Aorta (tissue), 5 donors: ENCODE data around the gene L3MBTL3. TPM values are rescaled to one million over a fixed set of nuclear protein-coding genes. Genes with fewer than 3 reads are reported as not detected.

Experiments used
- ATAC-seq: fragments of 200-7000 bp; cut with Tn5 transposase; one replicate; pipeline ENCODE4 v1.9.1; 2022; ENCODE audit warnings: moderate library complexity; ENCODE audit not compliant: low FRiP score
- DNase-seq, 2 donors: peaks; one replicate each; pipeline ENCODE4 v3.0.0-alpha.2; 2020
- H3K27ac ChIP-seq, 2 donors: one replicate each; pipeline ENCODE4 v1.5.1; 2013; ENCODE audit warnings: low read length in 2 of 2, mild to moderate bottlenecking in 2 of 2, moderate library complexity in 2 of 2, control low read depth in 1 of 2, inconsistent platforms in 1 of 2, low read depth in 1 of 2
- H3K27me3 ChIP-seq, 2 donors: one replicate each; pipeline ENCODE4 v1.6.1; 2013; ENCODE audit warnings: control low read depth in 1 of 2, low read length in 1 of 2, mild to moderate bottlenecking in 1 of 2, moderate library complexity in 1 of 2; ENCODE audit not compliant: insufficient read depth in 2 of 2, control insufficient read depth in 1 of 2
- H3K36me3 ChIP-seq, 2 donors: one replicate each; pipeline ENCODE4 v1.6.1; 2013; ENCODE audit warnings: control low read depth in 1 of 2, low read length in 1 of 2, mild to moderate bottlenecking in 1 of 2; ENCODE audit not compliant: insufficient read depth in 2 of 2, control insufficient read depth in 1 of 2
- H3K4me1 ChIP-seq, 2 donors: one replicate each; pipeline ENCODE4 v1.6.1; 2013; ENCODE audit warnings: low read length in 2 of 2, control low read depth in 1 of 2, mild to moderate bottlenecking in 1 of 2, moderate library complexity in 1 of 2; ENCODE audit not compliant: insufficient read depth in 2 of 2, control insufficient read depth in 1 of 2
- H3K4me3 ChIP-seq, 2 donors: one replicate each; pipeline ENCODE4 v1.5.1; 2013; ENCODE audit warnings: low read length in 2 of 2, control low read depth in 1 of 2, mild to moderate bottlenecking in 1 of 2
- H3K9me3 ChIP-seq: one replicate; pipeline ENCODE4 v1.6.1; 2013; ENCODE audit warnings: mild to moderate bottlenecking, low read length; ENCODE audit not compliant: control insufficient read depth
- WGBS, 2 donors: extraction: QIAGEN DNeasy Blood & Tissue Kit; methylation state at CpG; one replicate each; pipeline ENCODE4 v1.1.7; 2013; 5-methylcytosine and 5-hydroxymethylcytosine counted together
- intact Hi-C, 2 donors: fragments of 100-400 bp; cut with DNase I; formaldehyde crosslinking; loops; one replicate each; pipeline versions ENCODE4 v1.14.2 to v1.15.0; 2022
- polyA plus RNA-seq, 2 donors: library from polyadenylated mRNA; stranded (reverse); fragments of 200-250 nt; gene quantifications; one replicate each; pipeline ENCODE4 v1.2.3, GENCODE V29; 2013
- total RNA-seq, 2 donors: library from RNA; stranded (reverse); fragmentation: NEBNext Ultra II Directional; extraction: Animal tissue kit (Norgen Biotek cat#: 25700); gene quantifications; one replicate each; pipeline ENCODE4 v1.2.1, GENCODE V29; 2021
- donor health status: healthy with polysubstance abuse.
- donor health status: Bipolar disorder and iron deficiency.
- donor health status: DM: no; HTN: no; CAD: no.
- donor health status: DM: no; HTN: no; CAD: no.
- donor health status: DM: yes; HTN: yes; CAD: no.

The L3MBTL3 gene
- total and polyA plus RNA-seq, 4 donors: 3.8 to 14.1 (median 11.7) TPM

DNA sequence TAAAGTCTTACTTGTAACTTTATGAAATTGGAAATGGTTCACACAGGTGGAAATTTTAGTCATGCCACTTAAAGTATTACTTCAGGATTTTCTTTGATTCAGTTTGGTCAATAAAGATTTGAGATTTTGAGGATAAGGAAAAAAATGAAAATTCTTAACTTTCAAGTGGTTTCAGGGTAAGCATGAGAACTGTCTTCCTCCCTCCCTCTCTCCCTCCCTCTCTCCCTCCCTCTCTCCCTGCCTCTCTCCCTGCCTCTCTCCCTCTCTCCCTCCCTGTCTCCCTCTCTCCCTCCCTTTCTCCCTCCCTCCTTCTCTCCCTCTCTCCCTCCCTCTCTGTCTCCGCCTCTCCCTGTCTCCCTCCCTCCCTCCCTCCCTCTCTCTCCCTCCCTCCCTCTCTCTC lies 36.9 kb downstream of the L3MBTL3 start:
- peaks cover 5 to 12% of the 10 kb centered on the region in 2 donors for H3K36me3 ChIP-seq
- intact Hi-C loops: no loop called here
- no peak overlapping the region for H3K27ac ChIP-seq
- ATAC-seq: no peak
- H3K4me3 ChIP-seq: no peak overlapping the region
- H3K27me3 ChIP-seq: no peaks in the 10 kb centered on the region
- H3K4me1 ChIP-seq: peaks cover 1 to 2% of the 10 kb centered on the region in 2 donors
- no peaks in the 10 kb centered on the region for H3K9me3 ChIP-seq
- WGBS, 2 donors: 65% methylated on average over 1 of the region's 1 CpG; no CpG with 5 or more reads in 1 of the 2 donors
- DNase-seq: no peak

DNA sequence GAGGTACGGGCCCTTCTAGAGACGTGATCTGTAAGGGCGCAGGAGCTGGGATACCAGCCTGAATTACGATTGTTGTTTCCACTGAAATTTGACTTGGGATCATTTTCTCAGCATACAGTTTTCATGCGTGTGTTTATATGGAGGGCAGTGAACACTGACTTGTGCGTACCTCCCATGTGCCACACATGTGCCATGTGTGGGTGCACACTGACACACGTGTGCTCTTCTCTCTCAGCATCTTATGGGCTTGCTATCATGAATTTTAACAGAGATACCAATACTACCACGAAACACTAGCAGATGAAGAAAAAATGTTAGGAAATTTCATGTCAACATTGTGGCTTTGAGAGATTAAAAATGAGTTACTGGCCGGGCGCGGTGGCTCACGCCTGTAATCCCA lies 39.1 kb downstream of the L3MBTL3 start:
- Histone ChIP-seq H3K27me3 (no peaks in the 10 kb centered on the region), H3K9me3 (no peaks in the 10 kb centered on the region), H3K4me1 (peaks cover 0 to 2% of the 10 kb centered on the region in 2 donors), H3K4me3 (no peak overlapping the region), H3K36me3 (peaks cover 5 to 8% of the 10 kb centered on the region in 2 donors), H3K27ac (no peak overlapping the region)
- 97 to 98% methylated on average over 12 of the region's 12 CpGs for WGBS, 2 donors
- DNase-seq: no peak
- no peak for ATAC-seq
- intact Hi-C loops: no loop called here

DNA sequence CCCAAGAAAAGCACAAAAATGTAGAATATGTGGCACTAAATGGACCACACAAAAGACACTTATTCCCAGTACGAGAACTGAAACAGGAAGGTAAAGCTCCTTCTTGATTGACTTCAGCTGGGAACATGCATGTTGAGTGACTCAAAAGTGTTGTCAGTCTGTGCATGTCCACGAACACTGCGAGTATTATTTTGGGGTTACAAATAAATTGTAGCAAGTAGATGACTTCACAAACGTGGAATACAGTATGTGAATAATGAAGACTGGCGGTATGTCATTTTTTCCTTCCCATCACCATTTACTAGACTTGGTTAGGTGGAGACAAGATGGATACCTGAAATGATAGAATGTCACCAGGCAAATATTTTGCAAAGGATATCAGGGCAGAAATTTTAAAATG lies 45.4 kb downstream of the L3MBTL3 start:
- H3K27ac ChIP-seq: no peak overlapping the region
- ATAC-seq: no peak
- H3K36me3 ChIP-seq: peaks cover 0 to 3% of the 10 kb centered on the region in 2 donors
- no peak overlapping the region for H3K4me3 ChIP-seq
- no peaks in the 10 kb centered on the region for H3K9me3 ChIP-seq
- H3K4me1 ChIP-seq: no peaks in the 10 kb centered on the region
- no peaks in the 10 kb centered on the region for H3K27me3 ChIP-seq
- DNase-seq: no peak
- intact Hi-C loops: no loop called here
- WGBS, 2 donors: 80 to 87% methylated on average over 5 of the region's 5 CpGs

DNA sequence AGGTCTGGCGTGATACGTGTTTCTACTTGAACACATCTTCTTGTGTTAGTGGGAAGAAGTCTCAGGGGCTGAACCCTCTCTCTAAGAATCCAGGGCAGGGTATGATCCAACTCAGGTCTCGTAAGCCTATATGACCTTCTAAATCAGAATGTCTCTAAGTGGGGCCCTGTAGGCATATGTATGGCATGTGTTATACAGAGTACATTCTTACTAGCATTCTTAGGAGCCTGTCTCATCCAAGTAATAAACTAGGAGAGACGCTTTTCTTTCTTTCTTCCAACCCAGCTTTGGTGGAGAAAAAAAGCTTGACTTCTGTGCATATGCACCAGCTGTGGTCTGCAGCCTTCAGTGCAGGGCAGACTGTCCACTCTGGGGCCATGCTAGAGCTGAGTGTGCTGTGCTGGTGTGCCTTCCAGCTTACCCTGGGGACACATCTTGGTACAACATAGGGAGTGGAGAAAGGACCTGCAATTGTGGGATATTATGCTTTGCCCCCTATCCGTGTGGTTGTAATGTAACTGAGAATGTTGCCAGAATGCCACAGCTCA lies 47.3 kb downstream of the L3MBTL3 start:
- H3K4me3 ChIP-seq: no peak overlapping the region
- no peak for DNase-seq
- H3K27ac ChIP-seq: no peak overlapping the region
- peaks cover 0 to 3% of the 10 kb centered on the region in 2 donors for H3K36me3 ChIP-seq
- WGBS, 2 donors: 92 to 95% methylated on average over 5 of the region's 5 CpGs
- no peak for ATAC-seq
- no peaks in the 10 kb centered on the region for H3K27me3 ChIP-seq
- H3K9me3 ChIP-seq: no peaks in the 10 kb centered on the region
- H3K4me1 ChIP-seq: no peaks in the 10 kb centered on the region
- intact Hi-C loops: no loop called here

DNA sequence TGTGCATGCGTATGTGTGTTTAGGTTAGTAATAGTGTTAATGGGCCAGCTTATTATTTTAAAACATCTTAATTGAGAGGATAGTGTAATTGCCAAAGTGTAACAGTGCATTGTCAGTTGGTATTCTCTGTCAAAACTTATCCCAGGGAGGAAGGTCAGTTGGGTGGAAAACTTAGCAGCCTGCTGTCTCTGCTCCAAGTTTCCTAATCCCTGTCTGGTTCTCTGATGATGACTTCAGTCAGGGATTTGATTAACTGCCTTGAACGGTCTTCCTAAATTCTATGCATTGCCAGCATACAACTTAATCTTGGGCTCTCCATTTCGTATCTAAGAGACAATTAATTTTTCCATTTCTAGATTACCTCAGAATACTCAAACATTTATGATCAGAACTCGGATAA lies 51.1 kb downstream of the L3MBTL3 start:
- Histone ChIP-seq H3K27ac (no peak overlapping the region), H3K27me3 (no peaks in the 10 kb centered on the region), H3K4me3 (no peak overlapping the region), H3K36me3 (peaks cover 0 to 5% of the 10 kb centered on the region in 2 donors), H3K9me3 (no peaks in the 10 kb centered on the region), H3K4me1 (no peaks in the 10 kb centered on the region)
- WGBS, 2 donors: 71 to 72% methylated on average over 4 of the region's 4 CpGs
- intact Hi-C loops: no loop called here
- ATAC-seq: no peak
- DNase-seq: no peak

DNA sequence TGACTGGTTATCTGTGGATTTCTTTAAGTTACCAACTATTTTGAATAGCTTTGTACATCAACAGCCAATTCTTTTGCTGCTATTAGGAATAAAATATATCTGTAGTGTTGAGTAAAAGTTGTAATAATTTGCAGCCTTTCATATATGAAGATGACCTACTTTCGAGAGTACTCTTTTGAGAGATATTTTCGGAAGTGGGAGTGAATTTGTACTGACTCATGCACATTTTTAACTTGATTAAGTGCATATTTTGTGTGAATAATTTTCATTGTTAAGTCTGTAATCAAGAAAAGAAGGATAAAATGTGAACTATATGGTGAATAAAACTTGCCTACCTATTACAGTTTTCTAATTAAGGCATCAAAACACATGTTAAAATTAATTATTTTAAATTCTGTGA lies 51.9 kb downstream of the L3MBTL3 start:
- ATAC-seq (no peak), DNase-seq (no peak)
- Histone ChIP-seq H3K4me1 (no peaks in the 10 kb centered on the region), H3K4me3 (no peak overlapping the region), H3K36me3 (peaks cover 0 to 5% of the 10 kb centered on the region in 2 donors), H3K27ac (no peak overlapping the region), H3K27me3 (no peaks in the 10 kb centered on the region), H3K9me3 (no peaks in the 10 kb centered on the region)
- intact Hi-C loops: no loop called here
- WGBS, 2 donors: 70 to 73% methylated on average over 2 of the region's 2 CpGs

DNA sequence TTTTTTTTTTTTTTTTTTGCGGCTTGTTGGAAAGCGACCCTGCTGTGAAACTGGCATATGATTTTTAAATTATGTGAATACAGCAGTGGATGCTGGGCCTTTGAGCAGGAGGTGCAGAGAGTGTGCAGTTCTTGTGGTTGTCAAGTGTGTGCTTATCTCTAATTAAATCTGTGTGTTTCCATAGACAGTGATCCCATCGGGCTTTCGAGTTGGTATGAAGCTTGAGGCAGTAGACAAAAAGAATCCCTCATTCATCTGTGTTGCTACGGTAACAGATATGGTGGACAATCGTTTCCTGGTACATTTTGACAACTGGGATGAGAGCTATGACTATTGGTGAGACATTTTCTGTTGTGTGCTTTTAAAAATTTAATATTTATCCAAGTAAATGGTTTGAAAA lies 52.4 kb downstream of the L3MBTL3 start:
- no peak for ATAC-seq
- H3K36me3 ChIP-seq: peaks cover 0 to 4% of the 10 kb centered on the region in 2 donors
- no peak overlapping the region for H3K27ac ChIP-seq
- H3K4me1 ChIP-seq: no peaks in the 10 kb centered on the region
- no peaks in the 10 kb centered on the region for H3K9me3 ChIP-seq
- no peak for DNase-seq
- intact Hi-C loops: no loop called here
- no peaks in the 10 kb centered on the region for H3K27me3 ChIP-seq
- no peak overlapping the region for H3K4me3 ChIP-seq
- WGBS, 2 donors: 80 to 86% methylated on average over 6 of the region's 6 CpGs

DNA sequence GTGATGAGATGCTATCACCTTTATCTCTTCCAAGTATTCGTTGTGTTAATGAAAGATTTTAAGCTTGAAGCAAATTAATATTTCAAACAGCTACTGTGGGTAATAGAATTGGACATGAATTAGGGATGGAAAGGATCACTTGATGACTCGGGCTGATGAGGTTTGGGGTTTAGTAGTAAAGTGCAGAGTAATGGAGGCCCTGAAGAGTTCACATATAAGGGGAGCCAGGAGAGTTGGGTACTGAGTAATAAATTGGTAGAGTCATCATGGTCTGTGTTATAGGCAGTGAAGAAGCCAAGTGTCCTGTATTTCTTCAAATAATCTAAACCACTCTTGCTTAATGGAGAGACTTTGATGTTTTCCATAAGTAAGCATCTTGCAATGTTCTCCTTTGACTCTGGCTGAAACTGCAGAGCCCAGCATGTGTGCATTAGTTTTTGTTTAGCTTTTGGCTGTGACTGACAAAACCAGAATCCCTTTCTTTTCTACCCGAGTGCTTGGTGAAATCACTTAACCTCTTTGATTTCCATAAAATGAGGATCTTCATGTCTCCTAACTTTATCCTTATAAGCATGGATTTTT lies 57.6 kb downstream of the L3MBTL3 start:
- ATAC-seq (no peak), DNase-seq (no peak)
- H3K4me3 ChIP-seq: no peak overlapping the region
- H3K27me3 ChIP-seq: no peaks in the 10 kb centered on the region
- no peak overlapping the region for H3K27ac ChIP-seq
- no peaks in the 10 kb centered on the region for H3K4me1 ChIP-seq
- no peaks in the 10 kb centered on the region for H3K9me3 ChIP-seq
- intact Hi-C loops: no loop called here
- WGBS, 2 donors: 72 to 84% methylated on average over 3 of the region's 3 CpGs
- no peaks in the 10 kb centered on the region for H3K36me3 ChIP-seq

DNA sequence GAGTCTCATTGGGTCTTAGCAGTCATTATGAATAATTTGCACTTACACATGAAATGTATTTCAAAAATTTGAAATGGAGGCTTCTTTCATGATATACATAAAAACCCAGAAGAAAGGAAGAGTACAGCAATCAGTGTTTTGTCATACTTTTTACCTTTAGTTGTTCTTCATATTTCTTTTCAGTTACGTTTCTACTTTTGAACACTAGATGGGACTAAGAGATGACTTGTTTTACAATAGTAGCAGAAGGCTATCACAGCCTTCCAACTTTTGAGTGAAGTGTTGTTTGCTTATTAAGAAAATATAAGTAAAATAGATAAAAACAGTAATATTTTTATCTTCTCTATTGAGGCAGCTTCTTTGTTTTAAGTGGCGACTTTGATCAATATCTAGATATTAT lies 58.1 kb downstream of the L3MBTL3 start:
- no peaks in the 10 kb centered on the region for H3K9me3 ChIP-seq
- no peak for DNase-seq
- intact Hi-C loops: no loop called here
- 39 to 61% methylated on average over 2 of the region's 2 CpGs for WGBS, 2 donors
- H3K27me3 ChIP-seq: no peaks in the 10 kb centered on the region
- H3K27ac ChIP-seq: no peak overlapping the region
- no peak overlapping the region for H3K4me3 ChIP-seq
- no peaks in the 10 kb centered on the region for H3K36me3 ChIP-seq
- ATAC-seq: no peak
- H3K4me1 ChIP-seq: no peaks in the 10 kb centered on the region
